ENCODE data around the gene TKT. TPM values are rescaled to one million over a fixed set of nuclear protein-coding genes. Genes with fewer than 3 reads are reported as not detected.

Gene TKT
- total and polyA plus RNA-seq, 2 of the 8 experiments (the other 6 are each of a cell fraction or from before 2014, with no cell fraction given) = 418 to 986 TPM

GRCh38 chr3:53195602-53196574 is 59.9 kb downstream of the TKT start (continued):
- TF ChIP-seq ATF3 (IDR thresholded peaks at IDR 0.05; ENCODE audit: insufficient read depth, low read depth, low read length) (no peak), HDAC2 (IDR thresholded peaks at IDR 0.05; ENCODE audit: borderline replicate concordance in 1 of 2, low read depth in 2 of 2, low read length in 2 of 2) (no peak), FOSL1 (IDR thresholded peaks at IDR 0.05; ENCODE audit: insufficient read depth, low read depth, low read length) (0 out of 2 replicates have a peak, but pooled peaks have one; percentile 15), SIRT6 (IDR thresholded peaks at IDR 0.05; ENCODE audit: low read length) (no peak), GABPA (IDR thresholded peaks at IDR 0.05; ENCODE audit: borderline replicate concordance, insufficient read depth, low read length) (peak; percentile 72; the same call in 1 of the 2 replicates), KDM5A (IDR thresholded peaks at IDR 0.05; ENCODE audit: low read length) (no peak), CHD7 (IDR thresholded peaks at IDR 0.05; ENCODE audit: insufficient replicate concordance, low read length) (no peak), NRF1 (IDR thresholded peaks at IDR 0.05; ENCODE audit: low read depth, low read length) (0 out of 2 replicates have a peak, but pooled peaks have one; percentile 30)

Data from H1 (cell line).